Cardiac muscle cell (in vitro differentiated cells and primary cell): ENCODE results near the gene CIRBP. TPM values are rescaled to one million over a fixed set of nuclear protein-coding genes. Genes with fewer than 3 reads are reported as not detected.

Experiments used
- DNase-seq, 2 donors: peaks; one replicate each; pipeline versions ENCODE4 v3.0.0 to v3.0.0-alpha.2; 2010 to 2017; ENCODE audit warnings: low read depth in 1 of 2, low spot score in 1 of 2
- H3K27ac ChIP-seq: fragments of 200-600 bp; sonication (generic); 2 replicates; pipeline ENCODE4 v1.5.1; 2016
- H3K27me3 ChIP-seq: fragments of 200-600 bp; sonication (generic); 2 replicates; pipeline ENCODE4 v1.6.0; 2016; ENCODE audit warnings: control low read depth
- H3K36me3 ChIP-seq: fragments of 200-600 bp; sonication (generic); 2 replicates; pipeline ENCODE4 v1.5.1; 2016; ENCODE audit warnings: control low read depth
- H3K4me1 ChIP-seq: fragments of 200-600 bp; sonication (generic); 2 replicates; pipeline ENCODE4 v1.8.1; 2017; ENCODE audit warnings: low read depth, mild to moderate bottlenecking, mixed run types
- H3K4me3 ChIP-seq: fragments of 200-600 bp; sonication (generic); 2 replicates; pipeline ENCODE4 v1.5.1; 2016; ENCODE audit warnings: mild to moderate bottlenecking
- H3K9me3 ChIP-seq: fragments of 200-600 bp; sonication (generic); 2 replicates; pipeline ENCODE4 v1.5.1; 2017; ENCODE audit warnings: low read depth, mild to moderate bottlenecking, control low read depth
- CTCF ChIP-seq: IDR thresholded peaks from 2 replicates; pipeline ENCODE4 v1.5.1; 2012; ENCODE audit warnings: low read depth, mild to moderate bottlenecking, low read length
- polyA plus RNA-seq: library from polyadenylated mRNA; unstranded; fragments of >200 nt; fragmentation: Nextera tagmentation; extraction: Ambion mirVana; gene quantifications from 2 replicates; pipeline ENCODE4 v1.2.1, GENCODE V29; 2016
- total RNA-seq: library from RNA; depleted of rRNA; stranded (reverse); fragments of >200 nt; gene quantifications from 2 replicates; pipeline ENCODE4 v1.2.3, GENCODE V29; 2016

CIRBP gene
- total and polyA plus RNA-seq, 2 experiments from 2014 or later: 716 to 2,236 TPM

GRCh38 chr19:1257475-1258162 lies 11.5 kb upstream of the CIRBP start:
- H3K36me3 ChIP-seq: peaks cover 44% of the 10 kb centered on the region
- DNase-seq: no peak
- H3K27me3 ChIP-seq: no peaks in the 10 kb centered on the region
- H3K4me3 ChIP-seq: no peak overlapping the region
- H3K4me1 ChIP-seq: peaks cover 21% of the 10 kb centered on the region
- H3K27ac ChIP-seq: peak overlapping the region; percentile 64
- TF ChIP-seq CTCF: no peak
- no peaks in the 10 kb centered on the region for H3K9me3 ChIP-seq

- DNase-seq: no peak
- H3K27ac ChIP-seq: peak overlapping the region; percentile 64
- H3K4me1 ChIP-seq: peaks cover 21% of the 10 kb centered on the region
- no peaks in the 10 kb centered on the region for H3K9me3 ChIP-seq
- peaks cover 44% of the 10 kb centered on the region for H3K36me3 ChIP-seq
- TF ChIP-seq CTCF: no peak
- no peak overlapping the region for H3K4me3 ChIP-seq
- H3K27me3 ChIP-seq: no peaks in the 10 kb centered on the region
These were observed 11.0 kb upstream of the CIRBP start for GRCh38 chr19:1258163-1258492.

GRCh38 chr19:1258707-1259205 lies 10.4 kb upstream of the CIRBP start:
- Histone ChIP-seq H3K4me1 (peaks cover 21% of the 10 kb centered on the region), H3K36me3 (peaks cover 39% of the 10 kb centered on the region)

GRCh38 chr19:1259206-1259875 lies 9.8 kb upstream of the CIRBP start:
- H3K36me3 ChIP-seq: peaks cover 34% of the 10 kb centered on the region
- H3K27ac ChIP-seq: peak overlapping the region; percentile 53
- H3K9me3 ChIP-seq: no peaks in the 10 kb centered on the region
- peak in 1 of 2 donors; percentile 68 for DNase-seq
- no peaks in the 10 kb centered on the region for H3K27me3 ChIP-seq
- no peak overlapping the region for H3K4me3 ChIP-seq
- TF ChIP-seq CTCF: no peak
- peaks cover 21% of the 10 kb centered on the region for H3K4me1 ChIP-seq

More at GRCh38 chr19:1258707-1259205, 10.4 kb upstream of the CIRBP start:
- H3K9me3 ChIP-seq: no peaks in the 10 kb centered on the region
- no peak for TF ChIP-seq CTCF
- H3K4me3 ChIP-seq: no peak overlapping the region
- DNase-seq: no peak
- H3K27ac ChIP-seq: peak overlapping the region; percentile 64
- no peaks in the 10 kb centered on the region for H3K27me3 ChIP-seq

GRCh38 chr19:1259876-1260748 lies 9.0 kb upstream of the CIRBP start:
- peaks cover 26% of the 10 kb centered on the region for H3K36me3 ChIP-seq
- TF ChIP-seq CTCF: no peak
- H3K4me3 ChIP-seq: peak overlapping the region; percentile 43
- no peak for DNase-seq
- peak overlapping the region; percentile 53 for H3K27ac ChIP-seq
- H3K4me1 ChIP-seq: peaks cover 23% of the 10 kb centered on the region
- H3K9me3 ChIP-seq: no peaks in the 10 kb centered on the region
- no peaks in the 10 kb centered on the region for H3K27me3 ChIP-seq
